Keratinocyte (primary cell): Measurements from ENCODE around the gene HSD17B14.

Experiments used
- CTCF ChIP-seq, 3 experiments: IDR thresholded peaks in 1 of 3; conservative IDR thresholded peaks in 1 of 3; optimal IDR thresholded peaks in 1 of 3; 2 replicates in 2 of 3; 3 replicates in 1 of 3; pipeline versions ENCODE3 to v1.5.1; 2011; ENCODE audit warnings: low read length in 3 of 3, mild to moderate bottlenecking in 3 of 3, moderate library complexity in 2 of 3, control low read depth in 1 of 3, inconsistent platforms in 1 of 3; ENCODE audit not compliant: insufficient read depth in 2 of 3; ENCODE audit errors: extremely low read depth in 1 of 3
- EZH2 ChIP-seq: IDR thresholded peaks from one replicate; pipeline ENCODE4 v1.6.1; 2012; ENCODE audit warnings: inconsistent platforms, mild to moderate bottlenecking, low read length, moderate library complexity

DNA sequence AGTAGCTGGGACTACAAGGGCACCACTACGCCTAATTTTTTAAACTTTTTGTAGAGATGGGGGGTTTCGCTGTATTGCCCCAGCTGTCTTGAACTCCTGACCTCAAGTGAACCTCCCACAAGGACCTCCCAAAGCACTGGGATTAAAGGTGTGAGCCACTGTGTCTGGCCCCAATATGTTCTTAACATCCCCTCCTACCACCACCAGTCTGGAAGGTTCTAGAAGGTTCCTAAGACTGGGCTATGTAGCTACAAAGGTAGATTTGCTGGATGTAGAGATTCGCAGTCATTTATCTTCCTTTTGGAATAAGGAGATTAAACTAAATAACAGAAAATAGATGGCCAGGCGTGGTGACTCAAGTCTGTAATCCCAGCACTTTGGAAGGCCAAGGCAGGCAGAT, 5.3 kb downstream of the HSD17B14 start:
- no peak for TF ChIP-seq CTCF (optimal IDR thresholded peaks at IDR 0.05 in 1 of 3, IDR thresholded peaks at IDR 0.05 in 1 of 3, conservative IDR thresholded peaks at IDR 0.05 in 1 of 3; ENCODE audit: extremely low read depth in 1 of 3, insufficient read depth in 2 of 3, low read length in 3 of 3)
- no peak for TF ChIP-seq EZH2
